Measurements from ENCODE around the gene SOAT2.
"Not testable (repeated sequence)": the region's sequence is repeated elsewhere in the genome, so short reads cannot be mapped to it uniquely, and the experiment has no call there.

Gene SOAT2

GRCh38 chr12:53112431-53112830, 9.1 kb downstream of the SOAT2 start:
- not testable (repeated sequence) for DNase-seq

- DNase-seq, result no peak
These were observed 9.9 kb downstream of the SOAT2 start for GRCh38 chr12:53113136-53113705.

- no peak for DNase-seq
These were observed 10.7 kb downstream of the SOAT2 start for GRCh38 chr12:53113951-53114350.

- no peak for DNase-seq
These were observed 12.0 kb downstream of the SOAT2 start for GRCh38 chr12:53115112-53115890.

- DNase-seq, result no peak
These were observed 12.8 kb downstream of the SOAT2 start for GRCh38 chr12:53115891-53116648.

- DNase-seq, result no peak
These were observed 15.5 kb downstream of the SOAT2 start for GRCh38 chr12:53118751-53119300.

GRCh38 chr12:53120685-53121525, 17.6 kb downstream of the SOAT2 start:
- no peak for DNase-seq

GRCh38 chr12:53122961-53123468, 19.7 kb downstream of the SOAT2 start:
- DNase-seq, result no peak

- no peak for DNase-seq
These were observed 20.5 kb downstream of the SOAT2 start for GRCh38 chr12:53123578-53124351.

- DNase-seq, result no peak
These were observed 21.1 kb downstream of the SOAT2 start for GRCh38 chr12:53124352-53124723.

GRCh38 chr12:53127169-53127568, 23.9 kb downstream of the SOAT2 start:
- DNase-seq, result no peak

GRCh38 chr12:53128780-53129569, 25.7 kb downstream of the SOAT2 start:
- no peak for DNase-seq

GRCh38 chr12:53131844-53132243, 28.6 kb downstream of the SOAT2 start:
- no peak for DNase-seq

- DNase-seq, result no peak
These were observed 30.4 kb downstream of the SOAT2 start for GRCh38 chr12:53133722-53134121.

- DNase-seq, result no peak
These were observed 40.1 kb downstream of the SOAT2 start for GRCh38 chr12:53143355-53143754.

- no peak for DNase-seq
These were observed 42.3 kb downstream of the SOAT2 start for GRCh38 chr12:53145383-53146260.

GRCh38 chr12:53147181-53147580, 43.9 kb downstream of the SOAT2 start:
- DNase-seq, result no peak

GRCh38 chr12:53147653-53148052, 44.4 kb downstream of the SOAT2 start:
- DNase-seq, result no peak

- DNase-seq, result no peak
These were observed 47.8 kb downstream of the SOAT2 start for GRCh38 chr12:53151039-53151438.

GRCh38 chr12:53152390-53152789, 49.1 kb downstream of the SOAT2 start:
- DNase-seq, result no peak

Measured in stimulated activated CD4-positive, alpha-beta T cell treated with anti-CD3 and anti-CD28 coated beads, Interleukin-4, amount 100 ng/mL, for 24 hours (primary cell).